HG02970 (cell line): ENCODE measurements around the gene CATSPERB.
"Not testable (repeated sequence)": the region's sequence is repeated elsewhere in the genome, so short reads cannot be mapped to it uniquely, and the experiment has no call there.

Experiments used
- ATAC-seq: cut with Tn5 transposase; IDR thresholded peaks from one replicate; pipeline ENCODE4 v1.9.1; 2021; ENCODE audit warnings: mild to moderate bottlenecking, moderate library complexity, moderate number of reproducible peaks; ENCODE audit not compliant: unreplicated experiment, low FRiP score

Gene CATSPERB

DNA sequence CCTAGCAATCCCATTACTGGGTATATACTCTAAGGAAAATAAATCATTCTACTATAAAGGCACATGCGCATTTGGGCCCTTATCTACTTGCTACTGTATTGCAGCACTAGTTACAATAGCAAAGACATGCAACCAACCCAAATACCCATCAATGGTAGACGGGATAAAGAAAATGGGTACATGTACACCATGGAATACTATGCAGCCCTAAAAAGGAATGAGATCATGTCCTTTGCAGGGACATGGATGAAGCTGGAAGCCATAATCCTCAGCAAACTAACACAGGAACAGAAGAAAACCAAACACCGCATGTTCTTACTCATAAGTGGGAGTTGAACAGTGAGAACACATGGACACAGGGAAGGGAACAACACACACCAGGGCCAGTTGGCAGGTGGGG, 54.2 kb downstream of the CATSPERB start:
- not testable (repeated sequence) for ATAC-seq

DNA sequence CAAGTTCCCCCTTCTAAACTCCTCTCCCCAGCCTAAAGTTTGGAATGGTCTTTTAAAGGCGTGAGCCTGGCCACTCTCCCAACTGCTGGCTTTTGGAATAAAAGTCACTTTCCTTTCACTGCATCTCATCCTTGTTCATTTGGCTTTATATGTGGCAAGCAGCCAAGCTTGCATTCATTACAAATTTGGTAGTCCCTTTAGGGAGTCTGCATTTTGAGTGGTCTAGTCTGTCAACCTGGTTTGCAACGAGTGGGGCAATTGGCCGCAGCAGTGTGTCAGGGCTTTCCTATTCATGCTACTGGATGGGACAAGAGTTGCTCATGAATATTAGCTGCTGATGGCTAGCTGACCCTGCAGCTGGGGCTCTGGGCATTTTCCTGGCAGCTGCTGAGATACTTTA, 57.0 kb downstream of the CATSPERB start:
- no peak for ATAC-seq

DNA sequence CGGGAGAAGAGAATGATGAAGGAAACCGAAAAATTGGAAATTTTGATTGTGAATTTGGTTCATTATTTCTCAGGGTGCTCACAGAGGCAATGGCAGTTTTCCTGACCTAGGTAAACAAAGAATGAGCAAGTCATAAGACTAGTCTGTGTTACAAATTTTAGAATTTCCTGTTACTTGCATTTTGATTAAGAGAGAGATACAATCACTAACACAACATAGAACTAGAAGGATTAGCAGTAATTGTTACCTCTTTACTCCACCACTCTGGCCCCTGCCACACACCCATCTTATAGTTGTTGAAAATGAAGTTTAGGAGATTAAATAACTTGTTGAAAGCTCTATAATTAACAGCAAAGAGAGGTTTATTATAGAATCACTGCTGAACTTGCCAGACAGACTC, 62.0 kb downstream of the CATSPERB start:
- no peak for ATAC-seq

DNA sequence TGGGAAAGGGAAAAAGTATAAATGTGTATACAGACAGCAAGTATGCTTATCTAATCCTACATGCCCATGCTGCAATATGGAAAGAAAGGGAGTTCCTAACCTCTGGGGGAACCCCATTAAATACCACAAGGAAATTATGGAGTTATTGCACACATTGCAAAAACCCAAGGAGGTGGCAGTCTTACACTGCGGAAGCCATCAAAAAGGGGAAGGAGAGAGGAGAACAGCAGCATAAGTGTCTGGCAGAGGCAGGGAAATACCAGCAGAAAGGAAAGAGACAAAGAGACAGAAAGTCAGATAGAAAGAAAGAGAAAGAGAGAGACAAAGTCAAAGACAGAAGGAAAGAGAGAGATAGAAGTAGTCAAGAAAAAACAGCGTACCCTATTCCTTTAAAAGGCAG, 64.8 kb downstream of the CATSPERB start:
- ATAC-seq: not testable (repeated sequence)

DNA sequence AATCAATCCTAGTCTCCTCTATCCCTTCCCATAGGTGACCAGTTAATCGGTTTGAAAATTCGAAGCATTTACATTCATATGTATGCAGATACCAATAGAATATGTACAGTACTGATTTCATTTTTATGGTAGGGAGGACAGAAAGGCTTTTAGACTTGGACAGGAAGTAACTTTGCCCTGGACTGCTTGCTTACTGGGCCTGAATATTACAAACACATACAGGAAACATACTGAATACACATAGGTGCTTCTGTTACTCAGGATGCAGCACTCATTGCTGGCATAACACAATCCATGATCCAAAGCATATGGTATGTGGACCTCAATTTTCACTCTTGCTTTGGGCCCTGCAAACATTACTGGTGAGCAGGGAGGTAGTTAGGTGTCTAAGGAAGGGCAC, 71.1 kb downstream of the CATSPERB start:
- no peak for ATAC-seq

DNA sequence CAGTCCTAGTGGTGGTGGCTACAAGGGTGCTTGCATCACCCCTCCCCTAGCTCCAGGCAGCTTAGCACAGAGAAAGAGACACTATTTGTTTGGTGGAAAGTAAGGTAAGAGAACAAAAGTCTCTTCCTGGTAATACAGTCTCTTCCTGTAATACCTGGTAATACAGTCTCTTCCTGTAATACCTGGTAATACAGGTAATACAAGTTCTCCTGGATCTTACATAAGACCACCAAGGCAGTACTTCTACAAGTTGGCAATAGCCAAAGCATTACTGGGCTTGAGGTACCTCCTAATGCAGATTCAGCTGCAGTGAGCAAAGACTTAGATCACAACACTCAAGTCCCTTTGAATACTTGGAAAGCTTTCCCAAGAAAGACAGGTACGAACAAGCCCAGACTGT, 77.0 kb downstream of the CATSPERB start:
- no peak for ATAC-seq

DNA sequence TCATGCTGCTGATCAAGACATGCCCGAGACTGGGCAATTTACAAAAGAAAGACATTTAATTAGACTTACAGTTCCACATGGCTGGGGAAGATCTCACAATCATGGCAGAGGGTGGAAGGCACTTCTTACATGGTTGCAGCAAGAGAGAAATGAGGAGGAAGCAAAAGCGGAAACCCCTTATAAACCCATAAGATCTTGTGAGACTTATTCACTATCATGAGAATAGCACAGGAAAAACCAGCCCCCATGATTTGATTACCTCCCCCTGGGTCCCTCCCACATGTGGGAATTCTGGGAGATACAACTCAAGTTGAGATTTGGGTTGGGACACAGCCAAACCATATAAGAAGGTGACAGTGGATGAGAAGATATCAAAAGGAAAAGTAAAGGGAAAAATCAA, 78.4 kb downstream of the CATSPERB start:
- no peak for ATAC-seq

DNA sequence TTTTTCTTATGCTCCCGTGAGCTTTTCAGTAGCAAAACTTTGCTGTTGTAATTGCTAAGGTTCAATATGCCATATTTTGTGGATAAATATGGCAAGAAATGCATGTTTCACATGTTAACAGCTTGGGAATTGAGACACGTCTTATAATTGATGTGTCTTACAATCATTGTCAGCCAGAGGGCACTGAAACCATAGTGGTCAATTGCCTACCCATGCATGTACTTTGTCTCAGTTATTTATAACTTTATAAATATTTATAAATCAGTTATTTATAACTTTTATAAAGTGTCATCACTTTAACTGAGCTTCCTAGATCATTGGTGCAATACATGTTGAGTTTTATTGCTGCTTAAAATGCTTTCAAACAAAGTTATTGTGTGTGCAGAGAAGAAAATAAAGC, 82.0 kb downstream of the CATSPERB start:
- ATAC-seq: no peak

DNA sequence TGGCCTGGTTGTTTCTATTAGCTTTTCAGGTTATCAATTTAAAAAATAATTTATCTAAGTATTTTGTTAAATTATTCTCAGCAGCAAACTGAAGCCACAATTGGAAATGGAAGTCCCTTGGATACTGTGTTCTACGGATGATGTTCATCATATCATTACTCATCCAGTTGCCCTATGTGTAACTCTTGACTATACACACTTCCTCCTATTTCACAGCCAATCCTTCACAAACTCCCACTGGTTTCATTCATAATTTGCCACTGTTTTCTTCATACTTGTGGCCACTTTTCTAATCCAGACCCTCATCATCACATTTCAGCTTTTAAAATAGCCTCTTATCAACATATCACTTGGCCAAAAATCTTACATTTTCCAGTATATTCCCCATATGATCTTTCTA, 84.0 kb downstream of the CATSPERB start:
- no peak for ATAC-seq

DNA sequence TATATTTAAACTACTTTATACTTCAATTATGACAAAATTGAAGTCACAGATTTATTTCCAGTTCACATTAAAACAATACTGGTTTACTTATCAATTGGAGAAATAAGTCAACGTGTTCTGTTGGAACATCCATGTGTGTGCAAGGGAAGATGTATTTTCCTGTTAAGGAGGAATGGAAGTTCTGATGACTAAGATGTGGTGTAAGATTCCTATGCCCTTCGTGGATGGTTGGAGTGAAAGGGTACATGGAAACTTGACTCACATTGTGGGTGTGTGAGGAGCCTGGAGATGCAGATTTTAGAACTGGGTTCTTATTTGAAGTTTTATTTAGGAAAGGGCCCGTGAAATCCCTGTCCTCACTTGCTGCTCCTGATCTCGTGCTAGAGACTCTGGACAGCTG, 95.3 kb downstream of the CATSPERB start:
- no peak for ATAC-seq

DNA sequence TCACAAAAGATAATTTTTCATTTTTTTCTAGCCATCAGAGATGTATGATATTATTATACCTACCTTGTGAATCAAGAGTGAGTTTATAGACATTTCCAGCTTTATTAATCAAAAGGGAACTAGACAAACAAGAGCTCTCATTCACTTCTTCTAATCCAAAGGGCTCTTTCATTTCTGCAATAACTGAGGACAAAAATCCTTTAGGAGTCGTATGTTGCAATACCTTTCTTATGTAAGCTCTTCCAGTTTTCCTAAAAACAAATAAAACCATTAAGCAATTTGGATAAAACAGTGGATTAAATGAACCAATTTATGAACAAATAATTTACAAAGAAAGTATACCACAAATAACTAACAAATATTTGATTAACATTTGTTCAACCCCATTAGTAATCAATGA, 107.1 kb downstream of the CATSPERB start:
- no peak for ATAC-seq

DNA sequence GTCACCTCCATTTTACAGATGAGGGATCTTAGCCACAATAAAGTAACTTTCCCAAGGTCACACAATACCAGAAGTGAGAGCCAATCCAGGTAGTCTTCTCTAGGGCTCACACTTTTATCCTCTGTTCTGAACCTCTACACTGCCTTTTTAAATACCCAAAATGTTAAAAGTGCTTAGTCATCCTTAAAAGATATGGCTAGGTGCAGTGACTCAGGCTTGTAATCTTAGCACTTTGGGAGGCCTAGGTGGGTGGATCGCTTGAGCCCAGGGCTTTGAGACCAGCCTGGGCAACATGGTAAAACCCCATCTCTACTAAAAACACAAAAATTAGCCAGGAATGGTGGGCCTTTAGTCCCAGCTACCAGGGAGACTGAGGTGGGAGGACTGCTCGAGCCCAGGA, 117.7 kb downstream of the CATSPERB start:
- no peak for ATAC-seq

DNA sequence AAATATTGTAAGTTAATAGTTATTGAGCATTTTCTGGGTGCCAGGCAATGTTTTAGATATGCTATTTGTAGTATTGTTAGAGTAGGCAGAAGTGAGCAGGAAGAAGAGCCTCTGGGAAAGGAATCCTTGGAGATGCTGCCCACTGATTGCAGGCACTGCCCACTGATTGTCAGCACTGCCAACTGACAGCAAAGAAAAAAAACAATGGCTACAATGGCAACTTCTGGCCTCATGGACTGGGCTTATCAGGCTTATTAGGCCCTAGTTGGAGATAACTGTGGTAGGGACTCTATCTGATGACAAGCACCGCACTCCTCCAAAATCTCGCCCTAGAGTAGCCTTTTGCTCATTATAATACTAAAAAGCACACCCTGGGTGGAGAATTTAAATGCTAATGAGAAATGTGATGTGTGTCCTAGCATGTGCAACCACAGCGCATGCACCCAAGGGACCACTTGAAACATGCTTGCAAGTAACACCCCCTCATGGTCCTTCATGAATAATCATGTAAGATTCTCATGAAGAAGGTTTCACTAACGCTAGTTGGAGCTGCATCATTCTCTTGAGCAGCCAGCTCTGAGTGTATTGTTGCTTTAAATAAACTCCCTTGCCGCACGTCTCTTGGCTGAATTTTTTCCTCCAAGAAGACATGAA, 118.3 kb downstream of the CATSPERB start:
- ATAC-seq: no peak

DNA sequence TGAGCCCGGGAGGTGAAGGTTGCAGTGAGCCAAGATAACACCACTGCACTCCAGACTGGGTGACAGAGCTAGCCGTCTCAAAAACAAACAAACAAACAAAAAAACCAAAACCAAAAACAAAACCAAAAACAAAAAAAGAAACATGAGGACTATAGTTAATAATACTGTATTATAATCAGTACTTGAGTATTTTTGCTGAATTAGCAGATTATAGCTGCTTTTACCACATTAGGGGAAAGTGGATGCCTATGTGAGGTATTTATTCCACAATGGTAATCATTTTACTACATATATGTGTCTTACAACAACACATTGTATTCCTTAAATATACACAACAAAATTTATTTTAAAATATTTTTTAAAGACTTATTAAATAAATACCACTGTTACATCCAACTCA, 120.4 kb downstream of the CATSPERB start:
- ATAC-seq: no peak

DNA sequence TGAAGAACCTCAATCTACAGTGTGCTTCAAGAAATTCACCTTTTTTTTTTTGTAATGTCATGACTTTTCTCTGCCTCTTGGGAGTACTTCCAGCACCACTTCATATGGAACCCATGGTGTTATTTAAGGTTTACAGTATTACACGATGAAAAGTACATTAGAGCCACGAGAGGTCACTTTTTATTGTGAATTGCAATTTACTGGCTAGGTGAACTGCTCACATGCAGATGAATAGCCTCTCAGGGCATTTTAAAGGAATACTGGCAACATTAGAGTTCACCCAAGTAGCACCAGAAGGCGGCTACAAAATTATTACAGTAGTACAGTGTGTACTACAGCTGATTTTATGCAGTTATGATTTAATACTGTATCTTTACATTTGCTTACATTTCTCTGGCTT, 122.7 kb downstream of the CATSPERB start:
- no peak for ATAC-seq

DNA sequence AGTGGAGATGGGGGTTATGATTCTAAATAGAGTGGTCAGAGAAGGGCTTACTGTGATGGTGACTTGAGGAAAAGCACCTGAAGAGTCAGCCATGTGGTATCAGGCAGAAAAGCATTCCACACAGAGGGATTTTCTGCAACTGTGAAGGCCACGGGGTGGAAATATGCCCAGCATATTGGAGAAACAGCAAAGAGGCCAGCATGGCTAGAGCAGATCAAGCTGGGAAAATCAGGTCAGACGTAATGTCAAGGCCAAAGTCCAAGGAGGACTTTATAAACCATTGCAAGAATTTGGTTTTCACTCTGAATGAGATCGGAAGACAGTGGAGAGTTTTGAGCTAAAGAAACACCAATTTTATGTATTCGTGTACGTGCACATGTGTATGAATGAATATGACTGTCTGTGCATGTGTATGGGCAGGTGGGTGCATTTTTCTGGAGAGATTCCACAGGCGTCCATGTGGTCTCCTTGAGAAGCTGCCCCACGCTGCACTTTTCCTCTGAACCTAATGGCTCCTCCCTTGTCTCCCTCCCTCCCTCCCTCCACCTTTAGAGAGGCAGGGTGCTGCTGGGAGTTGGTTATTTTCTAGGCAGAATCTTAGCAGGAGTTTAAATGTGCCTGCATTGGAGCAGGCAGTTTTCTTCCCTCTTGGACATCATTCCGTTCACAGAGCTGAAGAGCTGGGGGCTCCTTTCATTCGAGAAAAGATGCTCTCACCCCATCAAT, 124.4 kb downstream of the CATSPERB start:
- ATAC-seq: no peak

DNA sequence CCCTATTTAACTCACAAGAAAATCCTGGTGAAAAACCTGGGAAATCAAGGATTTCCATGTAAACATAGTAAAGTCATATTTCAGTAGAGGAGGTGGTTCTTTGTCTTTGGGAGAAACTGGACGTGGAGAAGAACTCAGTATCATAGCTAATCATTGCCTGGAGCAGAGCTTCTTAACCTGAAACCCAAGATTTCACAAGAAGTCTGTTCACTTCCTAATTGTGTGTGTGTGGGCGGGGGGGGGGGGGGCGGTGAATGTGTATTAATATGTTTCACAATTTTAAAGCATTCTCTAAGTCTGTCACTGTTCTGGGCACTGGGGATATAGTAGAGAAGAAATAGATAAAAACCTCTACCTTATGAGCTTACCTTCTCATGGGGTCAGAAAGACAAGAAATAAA, 125.0 kb downstream of the CATSPERB start:
- no peak for ATAC-seq

DNA sequence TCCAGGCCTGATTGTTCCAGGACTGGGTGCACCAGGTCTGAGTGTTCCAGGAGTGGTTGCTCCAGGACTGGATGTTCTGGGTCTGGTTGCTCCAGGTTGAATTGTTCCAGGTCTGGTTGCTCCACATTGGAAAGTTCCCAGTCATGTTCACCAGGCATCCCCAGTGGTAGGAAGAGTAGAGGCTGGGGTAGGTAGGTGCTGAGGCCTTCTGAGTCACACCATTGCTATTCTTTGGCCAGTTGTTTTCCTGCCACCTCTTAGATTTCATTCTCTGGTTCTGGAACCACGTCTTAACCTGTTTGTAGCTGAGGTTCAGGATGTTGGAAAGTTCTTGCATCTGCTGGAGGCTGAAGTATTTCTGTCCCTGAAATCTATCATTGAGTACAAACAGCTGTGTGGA, 127.3 kb downstream of the CATSPERB start:
- ATAC-seq: not testable (repeated sequence)

DNA sequence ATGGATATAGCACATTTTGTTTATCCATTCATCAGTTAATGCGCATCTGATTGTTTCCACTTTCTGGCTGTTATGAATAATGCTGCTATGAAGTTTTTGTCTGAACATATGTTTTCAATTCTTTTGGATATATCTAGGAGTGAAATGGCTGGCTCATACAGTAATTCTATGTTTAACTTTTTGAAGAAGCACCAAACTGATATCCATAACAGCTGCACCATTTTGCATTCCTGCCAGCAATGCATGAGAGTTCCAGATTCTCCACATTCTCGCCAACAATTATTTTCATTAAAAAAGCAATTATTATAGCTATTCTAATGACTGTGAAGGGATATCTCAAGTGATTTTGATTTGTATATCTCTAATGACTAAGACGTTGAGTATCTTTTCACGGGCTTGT, 131.9 kb downstream of the CATSPERB start:
- ATAC-seq: no peak

DNA sequence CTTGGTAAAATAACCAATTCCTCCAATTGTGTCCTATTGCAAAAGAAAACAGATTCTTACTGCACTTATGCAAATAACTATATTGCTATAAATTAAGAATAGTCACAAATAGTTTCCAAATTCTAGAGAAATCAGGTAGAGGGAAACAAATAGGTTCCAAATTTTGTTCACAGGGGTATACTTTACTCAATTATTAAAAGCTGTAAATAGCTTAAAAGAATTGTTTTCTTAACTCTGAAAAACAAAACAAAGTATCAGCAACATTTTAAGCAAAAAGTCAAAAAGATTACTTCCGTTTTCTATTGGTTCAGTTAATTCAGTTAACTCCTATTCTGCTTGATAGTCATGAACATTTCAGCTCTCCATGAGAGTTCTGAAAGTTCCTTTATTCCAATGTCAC, 136.2 kb downstream of the CATSPERB start:
- ATAC-seq: no peak

DNA sequence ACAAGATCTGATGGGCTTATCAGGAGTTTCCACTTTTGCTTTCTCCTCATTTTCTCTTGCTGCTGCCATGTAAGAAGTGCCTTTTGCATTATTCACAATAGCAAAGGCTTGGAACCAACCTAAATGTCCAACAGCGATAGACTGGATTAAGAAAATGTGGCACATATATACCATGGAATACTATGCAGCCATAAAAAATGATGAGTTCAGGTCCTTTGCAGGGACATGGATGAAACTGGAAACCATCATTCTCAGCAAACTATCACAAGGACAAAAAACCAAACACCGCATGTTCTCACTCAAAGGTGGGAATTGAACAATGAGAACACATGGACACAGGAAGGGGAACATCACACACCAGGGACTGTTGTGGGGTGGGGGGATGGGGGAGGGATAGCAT, 137.9 kb downstream of the CATSPERB start:
- not testable (repeated sequence) for ATAC-seq

DNA sequence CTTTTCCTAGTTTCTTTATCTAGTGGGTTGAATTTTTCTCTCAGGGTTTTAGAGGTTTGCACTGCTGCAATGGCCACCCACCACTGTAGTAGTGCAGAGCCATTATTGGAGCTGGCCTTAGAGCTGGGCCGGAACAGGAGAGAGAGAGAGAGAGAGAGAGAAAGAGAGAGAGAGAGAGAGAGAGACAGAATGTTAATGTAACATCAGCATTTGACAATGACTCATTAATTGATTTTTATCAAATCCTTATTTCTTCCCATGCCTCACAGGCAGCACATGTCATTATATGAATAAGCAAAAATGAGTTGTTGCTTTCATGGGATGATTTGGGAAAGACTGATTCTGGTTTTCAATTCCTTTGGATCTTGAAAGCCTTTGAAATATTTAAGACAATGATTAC, 145.5 kb downstream of the CATSPERB start:
- ATAC-seq: no peak
